H9 (cell line): ENCODE data around the gene THAP4. TPM values are rescaled to one million over a fixed set of nuclear protein-coding genes. Genes with fewer than 3 reads are reported as not detected.

Source experiments
- DNase-seq: peaks from one replicate; pipeline ENCODE4 v3.0.0-alpha.2; 2017
- H2AFZ ChIP-seq: one replicate; pipeline ENCODE4 v1.6.1; 2013; ENCODE audit warnings: mild to moderate bottlenecking, low read length, control low read depth, moderate library complexity
- H2AK5ac ChIP-seq: 2 replicates; pipeline ENCODE4 v1.6.1; 2013; ENCODE audit warnings: low read length, control low read depth, mixed read lengths; ENCODE audit not compliant: insufficient read length
- H2BK120ac ChIP-seq: one replicate; pipeline ENCODE4 v1.6.1; 2013; ENCODE audit warnings: low read depth, mild to moderate bottlenecking, low read length, control low read depth, inconsistent platforms; ENCODE audit not compliant: poor library complexity, severe bottlenecking
- H2BK12ac ChIP-seq: 2 replicates; pipeline ENCODE4 v1.6.1; 2013; ENCODE audit warnings: low read length, control low read depth, mixed read lengths, low read depth; ENCODE audit not compliant: insufficient read length
- H2BK15ac ChIP-seq: 2 replicates; pipeline ENCODE4 v1.6.1; 2013; ENCODE audit warnings: low read depth, low read length, control low read depth
- H2BK20ac ChIP-seq: one replicate; pipeline ENCODE4 v1.6.1; 2013; ENCODE audit warnings: low read depth, mild to moderate bottlenecking, low read length, control low read depth, inconsistent platforms; ENCODE audit not compliant: poor library complexity, severe bottlenecking
- H2BK5ac ChIP-seq: 2 replicates; pipeline ENCODE4 v1.6.1; 2013; ENCODE audit warnings: low read length, control low read depth, mixed read lengths; ENCODE audit not compliant: insufficient read length
- H3K14ac ChIP-seq: 2 replicates; pipeline ENCODE4 v1.6.1; 2013; ENCODE audit warnings: low read length, control low read depth; ENCODE audit not compliant: insufficient read depth
- H3K18ac ChIP-seq: 2 replicates; pipeline ENCODE4 v1.6.1; 2013; ENCODE audit warnings: low read depth, mild to moderate bottlenecking, mixed read lengths, low read length, control low read depth; ENCODE audit not compliant: insufficient read length
- H3K23ac ChIP-seq: 2 replicates; pipeline ENCODE4 v1.6.1; 2013; ENCODE audit warnings: low read length, control low read depth, mixed read lengths, low read depth; ENCODE audit not compliant: insufficient read length
- H3K23me2 ChIP-seq: 2 replicates; pipeline ENCODE4 v1.6.1; 2013; ENCODE audit warnings: low read depth, mild to moderate bottlenecking, mixed read lengths, low read length, control low read depth; ENCODE audit not compliant: insufficient read length, poor library complexity, severe bottlenecking
- H3K27ac ChIP-seq: 2 replicates; pipeline ENCODE4 v1.5.1; 2013; ENCODE audit warnings: low read length, control low read depth, mixed read lengths, low read depth; ENCODE audit not compliant: insufficient read length
- H3K27me3 ChIP-seq: 2 replicates; pipeline ENCODE4 v1.6.1; 2013; ENCODE audit warnings: low read length, control low read depth, inconsistent platforms; ENCODE audit not compliant: insufficient read depth
- H3K4ac ChIP-seq: 2 replicates; pipeline ENCODE4 v1.6.1; 2013; ENCODE audit warnings: low read depth, mild to moderate bottlenecking, control low read depth, inconsistent platforms, low read length, moderate library complexity
- H3K4me1 ChIP-seq: 2 replicates; pipeline ENCODE4 v1.6.1; 2013; ENCODE audit warnings: low read length, control low read depth, inconsistent platforms; ENCODE audit not compliant: insufficient read depth
- H3K4me2 ChIP-seq: 2 replicates; pipeline ENCODE4 v1.6.1; 2013; ENCODE audit warnings: low read length, control low read depth, mixed read lengths; ENCODE audit not compliant: insufficient read length, insufficient read depth
- H3K56ac ChIP-seq: 2 replicates; pipeline ENCODE4 v1.6.1; 2013; ENCODE audit warnings: low read depth, mild to moderate bottlenecking, mixed read lengths, low read length, control low read depth; ENCODE audit not compliant: insufficient read length
- H3K79me1 ChIP-seq: 2 replicates; pipeline ENCODE4 v1.6.1; 2013; ENCODE audit warnings: low read depth, mild to moderate bottlenecking, moderate library complexity, low read length, control low read depth, inconsistent platforms; ENCODE audit not compliant: insufficient read depth, poor library complexity, severe bottlenecking
- H3K79me2 ChIP-seq: 2 replicates; pipeline ENCODE4 v1.6.1; 2013; ENCODE audit warnings: low read length, control low read depth, inconsistent platforms; ENCODE audit not compliant: insufficient read depth
- H3K9ac ChIP-seq: 2 replicates; pipeline ENCODE4 v1.6.1; 2013; ENCODE audit warnings: low read length, control low read depth, mixed read lengths; ENCODE audit not compliant: insufficient read length; ENCODE audit errors: extremely low read depth
- H3K9me3 ChIP-seq: one replicate; pipeline ENCODE4 v1.6.1; 2013; ENCODE audit warnings: low read depth, low read length, inconsistent platforms; ENCODE audit not compliant: control insufficient read depth
- H3T11ph ChIP-seq: one replicate; pipeline ENCODE4 v1.6.1; 2013; ENCODE audit warnings: mild to moderate bottlenecking, low read length, control low read depth, inconsistent platforms
- H4K20me1 ChIP-seq: one replicate; pipeline ENCODE4 v1.6.1; 2013; ENCODE audit not compliant: control insufficient read depth, insufficient read length, insufficient read depth
- H4K5ac ChIP-seq: 2 replicates; pipeline ENCODE4 v1.6.1; 2013; ENCODE audit warnings: low read depth, mild to moderate bottlenecking, mixed read lengths, low read length, control low read depth; ENCODE audit not compliant: insufficient read length
- H4K8ac ChIP-seq: replicated peaks from 2 replicates; pipeline ENCODE4 v1.6.1; 2013; ENCODE audit warnings: low read length, control low read depth, mixed read lengths, low read depth; ENCODE audit not compliant: insufficient read length
- H4K91ac ChIP-seq: 2 replicates; pipeline ENCODE4 v1.6.1; 2013; ENCODE audit warnings: low read depth, mild to moderate bottlenecking, moderate library complexity, mixed read lengths, low read length, control low read depth; ENCODE audit not compliant: insufficient read length
- H3K27ac Mint-ChIP-seq, 3 experiments: 2 replicates in 2 of 3; 3 replicates in 1 of 3; pipeline ENCODE4 v1.8.0; 2020 to 2021; ENCODE audit warnings: mixed read lengths in 3 of 3, mild to moderate bottlenecking in 1 of 3, moderate library complexity in 1 of 3
- H3K27me3 Mint-ChIP-seq: 2 replicates; pipeline ENCODE4 v1.8.0; 2021; ENCODE audit warnings: low read depth, mild to moderate bottlenecking, moderate library complexity, mixed read lengths
- H3K36me3 Mint-ChIP-seq, 3 experiments: 2 replicates in 2 of 3; 3 replicates in 1 of 3; pipeline ENCODE4 v1.8.0; 2020 to 2021; ENCODE audit warnings: low read depth in 3 of 3, mixed read lengths in 3 of 3; ENCODE audit not compliant: insufficient read depth in 1 of 3
- H3K4me1 Mint-ChIP-seq, 2 experiments: 2 replicates each; pipeline ENCODE4 v1.8.0; 2020; ENCODE audit warnings: mixed read lengths in 2 of 2
- H3K4me3 Mint-ChIP-seq, 2 experiments: 2 replicates in 1 of 2; 3 replicates in 1 of 2; pipeline ENCODE4 v1.8.0; 2020 to 2021; ENCODE audit warnings: mild to moderate bottlenecking in 2 of 2, mixed read lengths in 2 of 2, moderate library complexity in 1 of 2
- H3K9me3 Mint-ChIP-seq, 2 experiments: 2 replicates in 1 of 2; 3 replicates in 1 of 2; pipeline ENCODE4 v1.8.0; 2020; ENCODE audit warnings: mild to moderate bottlenecking in 2 of 2, mixed read lengths in 2 of 2, moderate library complexity in 1 of 2
- whole genome bisulfite sequencing: extraction: QIAGEN DNeasy Blood & Tissue Kit; methylation state at CpG from one replicate; pipeline ENCODE4 v1.1.7; 2013; ENCODE audit warnings: missing lambda C conversion rate, low lambda C conversion rate, mixed read lengths; ENCODE audit not compliant: insufficient read length; ENCODE audit errors: extremely low coverage; 5-methylcytosine and 5-hydroxymethylcytosine counted together
- total RNA-seq: library from RNA; stranded (reverse); gene quantifications from 2 replicates; pipeline ENCODE4 v1.2.1, GENCODE V29; 2021
- TF ChIP-seq, protein P1 (sequence below): fragments of 200-600 bp; sonication (generic); conservative IDR thresholded peaks from 3 replicates; pipeline ENCODE4 v1.8.0; 2021; ENCODE audit warnings: antibody characterized with exemption, mild to moderate bottlenecking

The THAP4 gene
- total RNA-seq, 1 experiment from 2014 or later = 70.6 TPM

DNA sequence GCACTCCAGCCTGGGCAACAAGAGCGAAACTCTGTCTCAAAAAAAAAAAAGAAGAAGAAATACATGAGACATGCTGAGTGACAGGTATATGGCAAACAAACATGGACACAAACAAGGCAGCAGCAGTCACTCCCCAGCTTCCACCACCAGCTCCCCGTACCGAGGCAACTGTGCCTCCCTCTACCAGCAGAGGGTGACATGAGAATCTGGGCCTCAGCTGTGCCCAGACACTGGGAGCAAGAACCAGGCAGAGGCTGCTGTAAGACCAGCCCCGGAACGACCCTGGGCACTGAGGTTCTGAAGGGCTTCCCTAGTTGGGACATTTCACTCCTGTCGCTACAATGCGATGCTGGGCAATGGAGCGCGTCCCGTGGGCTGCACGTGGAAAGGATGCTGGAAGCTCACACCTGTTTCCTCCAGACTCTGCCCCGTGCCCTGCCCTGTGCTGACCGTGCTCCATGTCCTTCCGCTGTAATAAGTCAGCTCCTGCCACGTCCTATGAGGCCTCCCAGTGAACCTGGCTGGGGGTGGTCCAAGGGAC is 41.3 kb downstream of the THAP4 start:
- Histone ChIP-seq H3K27me3 (no peaks in the 10 kb centered on the region), H3K79me2 (no peaks in the 10 kb centered on the region), H3K4me1 (no peaks in the 10 kb centered on the region), H3K23ac (no peak overlapping the region), H3K9me3 (no peaks in the 10 kb centered on the region), H2BK12ac (no peak overlapping the region), H3K56ac (no peak overlapping the region), H2BK20ac (no peak overlapping the region), H2BK15ac (no peak overlapping the region), H3T11ph (no peak overlapping the region), H3K18ac (no peak overlapping the region), H4K91ac (no peak overlapping the region), H3K4me2 (no peak overlapping the region), H3K9ac (no peak overlapping the region), H3K14ac (no peak overlapping the region), H3K4ac (no peak overlapping the region), H2AFZ (no peak overlapping the region), H2BK120ac (no peak overlapping the region), H3K23me2 (no peaks in the 10 kb centered on the region), H3K79me1 (no peaks in the 10 kb centered on the region), H3K27ac (no peak overlapping the region), H2AK5ac (no peak overlapping the region), H4K8ac (no peak overlapping the region), H2BK5ac (no peak overlapping the region), H4K5ac (no peak overlapping the region), H4K20me1 (no peaks in the 10 kb centered on the region)
- no peak overlapping the region for H3K4me3 Mint-ChIP-seq
- DNase-seq = peak; percentile 79
- H3K27me3 Mint-ChIP-seq = no peaks in the 10 kb centered on the region
- TF ChIP-seq, protein P1, sequence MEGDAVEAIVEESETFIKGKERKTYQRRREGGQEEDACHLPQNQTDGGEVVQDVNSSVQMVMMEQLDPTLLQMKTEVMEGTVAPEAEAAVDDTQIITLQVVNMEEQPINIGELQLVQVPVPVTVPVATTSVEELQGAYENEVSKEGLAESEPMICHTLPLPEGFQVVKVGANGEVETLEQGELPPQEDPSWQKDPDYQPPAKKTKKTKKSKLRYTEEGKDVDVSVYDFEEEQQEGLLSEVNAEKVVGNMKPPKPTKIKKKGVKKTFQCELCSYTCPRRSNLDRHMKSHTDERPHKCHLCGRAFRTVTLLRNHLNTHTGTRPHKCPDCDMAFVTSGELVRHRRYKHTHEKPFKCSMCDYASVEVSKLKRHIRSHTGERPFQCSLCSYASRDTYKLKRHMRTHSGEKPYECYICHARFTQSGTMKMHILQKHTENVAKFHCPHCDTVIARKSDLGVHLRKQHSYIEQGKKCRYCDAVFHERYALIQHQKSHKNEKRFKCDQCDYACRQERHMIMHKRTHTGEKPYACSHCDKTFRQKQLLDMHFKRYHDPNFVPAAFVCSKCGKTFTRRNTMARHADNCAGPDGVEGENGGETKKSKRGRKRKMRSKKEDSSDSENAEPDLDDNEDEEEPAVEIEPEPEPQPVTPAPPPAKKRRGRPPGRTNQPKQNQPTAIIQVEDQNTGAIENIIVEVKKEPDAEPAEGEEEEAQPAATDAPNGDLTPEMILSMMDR = peak; percentile 70
- H3K9me3 Mint-ChIP-seq = no peaks in the 10 kb centered on the region
- peaks cover 17 to 48% (median 37%) of the 10 kb centered on the region in 3 experiments; a peak in 6 of 7 replicates for H3K36me3 Mint-ChIP-seq
- WGBS = no CpG with 5 or more reads among the region's 15 CpGs
- 0 out of 4 replicates have a peak, but pooled peaks cover 0 to 2% of the 10 kb centered on the region in 2 experiments for H3K4me1 Mint-ChIP-seq
- H3K27ac Mint-ChIP-seq = peak overlapping the region in 1 of 3 experiments; percentile 74; a peak in 1 of 7 replicates
